C4-2B (cell line): ENCODE data around the gene ITGA8.

Experiments
- H3K27ac ChIP-seq: fragments of 450-650 bp; 2 replicates; pipeline ENCODE4 v1.5.1; 2017
- CTCF ChIP-seq: fragments of 450-650 bp; conservative IDR thresholded peaks from 2 replicates; pipeline ENCODE4 v1.5.1; 2017; ENCODE audit warnings: mild to moderate bottlenecking
- ZFX ChIP-seq: fragments of 450-650 bp; IDR thresholded peaks from 2 replicates; pipeline ENCODE4 v1.6.1; 2017

The ITGA8 gene

GRCh38 chr10:15720635-15721287 is 1.0 kb upstream of the ITGA8 start:
- no peak overlapping the region for H3K27ac ChIP-seq
- TF ChIP-seq CTCF = no peak

GRCh38 chr10:15719049-15719898 is 448 bp downstream of the ITGA8 start:
- TF ChIP-seq ZFX (no peak), CTCF (no peak)
- no peak overlapping the region for H3K27ac ChIP-seq

- no peak for TF ChIP-seq CTCF
- no peak for TF ChIP-seq ZFX
- H3K27ac ChIP-seq = no peak overlapping the region
Measured at GRCh38 chr10:15718694-15719048, 1.1 kb downstream of the ITGA8 start.

GRCh38 chr10:15715619-15716227 is 4.0 kb downstream of the ITGA8 start:
- H3K27ac ChIP-seq = no peak overlapping the region
- no peak for TF ChIP-seq ZFX
- peak; percentile 74 for TF ChIP-seq CTCF

- H3K27ac ChIP-seq = no peak overlapping the region
- TF ChIP-seq CTCF (no peak), ZFX (no peak)
Measured at GRCh38 chr10:15714847-15715246, 4.9 kb downstream of the ITGA8 start.

- TF ChIP-seq CTCF (no peak), ZFX (no peak)
- no peak overlapping the region for H3K27ac ChIP-seq
Measured at GRCh38 chr10:15712883-15713282, 6.8 kb downstream of the ITGA8 start.

- no peak overlapping the region for H3K27ac ChIP-seq
- TF ChIP-seq CTCF = no peak
- no peak for TF ChIP-seq ZFX
Measured at GRCh38 chr10:15710455-15710854, 9.3 kb downstream of the ITGA8 start.
